GM13977 (cell line): ENCODE data around the gene ASTN1.

Source experiments
- DNase-seq: peaks from one replicate; pipeline ENCODE4 v3.0.0; 2012; ENCODE audit warnings: low spot score
- in situ Hi-C: fragments of 300-500 bp; cut with MboI; formaldehyde crosslinking; loops from one replicate; pipeline ENCODE4 v1.12.0; 2022; ENCODE audit warnings: low sequenced_read_pairs, low pct_unique_long_range_greater_than_20kb, mixed read lengths, inconsistent platforms; ENCODE audit not compliant: unreplicated experiment
- TF ChIP-seq, protein P1 (sequence below): IDR thresholded peaks from 2 replicates; pipeline ENCODE4 v1.5.1; 2012; ENCODE audit warnings: mild to moderate bottlenecking, control low read depth; ENCODE audit not compliant: insufficient read depth; ENCODE audit errors: extremely low read depth, missing control alignments

Gene ASTN1

DNA sequence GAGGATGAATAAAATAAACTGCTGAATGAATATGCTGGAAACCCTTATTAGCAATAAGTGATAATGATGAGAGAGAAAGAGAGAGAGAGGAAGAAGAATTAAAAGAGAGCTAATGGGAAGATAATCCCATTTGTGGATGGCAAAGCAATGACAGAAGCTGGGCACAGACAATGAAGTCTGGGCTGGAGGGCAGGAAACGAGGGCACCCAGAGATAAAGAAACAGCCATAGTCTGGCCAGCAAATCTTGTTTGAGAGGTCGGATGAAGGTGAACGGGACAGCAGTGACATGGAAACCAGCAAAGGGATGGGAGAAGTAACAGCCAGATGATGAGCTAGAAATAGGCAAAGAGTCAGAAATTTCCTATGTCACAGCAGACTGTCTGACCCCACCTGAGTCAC lies 155.9 kb downstream of the ASTN1 start:
- TF ChIP-seq, protein P1, sequence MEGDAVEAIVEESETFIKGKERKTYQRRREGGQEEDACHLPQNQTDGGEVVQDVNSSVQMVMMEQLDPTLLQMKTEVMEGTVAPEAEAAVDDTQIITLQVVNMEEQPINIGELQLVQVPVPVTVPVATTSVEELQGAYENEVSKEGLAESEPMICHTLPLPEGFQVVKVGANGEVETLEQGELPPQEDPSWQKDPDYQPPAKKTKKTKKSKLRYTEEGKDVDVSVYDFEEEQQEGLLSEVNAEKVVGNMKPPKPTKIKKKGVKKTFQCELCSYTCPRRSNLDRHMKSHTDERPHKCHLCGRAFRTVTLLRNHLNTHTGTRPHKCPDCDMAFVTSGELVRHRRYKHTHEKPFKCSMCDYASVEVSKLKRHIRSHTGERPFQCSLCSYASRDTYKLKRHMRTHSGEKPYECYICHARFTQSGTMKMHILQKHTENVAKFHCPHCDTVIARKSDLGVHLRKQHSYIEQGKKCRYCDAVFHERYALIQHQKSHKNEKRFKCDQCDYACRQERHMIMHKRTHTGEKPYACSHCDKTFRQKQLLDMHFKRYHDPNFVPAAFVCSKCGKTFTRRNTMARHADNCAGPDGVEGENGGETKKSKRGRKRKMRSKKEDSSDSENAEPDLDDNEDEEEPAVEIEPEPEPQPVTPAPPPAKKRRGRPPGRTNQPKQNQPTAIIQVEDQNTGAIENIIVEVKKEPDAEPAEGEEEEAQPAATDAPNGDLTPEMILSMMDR: no peak
- in situ Hi-C loops: no loop called here

GRCh38 chr1:177007437-177008161 lies 156.9 kb downstream of the ASTN1 start:
- no peak for DNase-seq
- TF ChIP-seq, protein P1: no peak
- in situ Hi-C loops: no loop called here

More for the DNA sequence above, 155.9 kb downstream of the ASTN1 start:
- DNase-seq: no peak

GRCh38 chr1:177002891-177003290 lies 161.6 kb downstream of the ASTN1 start:
- TF ChIP-seq, protein P1: no peak
- no peak for DNase-seq

GRCh38 chr1:177001556-177001955 lies 163.0 kb downstream of the ASTN1 start:
- DNase-seq: no peak
- in situ Hi-C loops: no loop called here

More at GRCh38 chr1:177002891-177003290, 161.6 kb downstream of the ASTN1 start:
- in situ Hi-C loops: no loop called here

DNA sequence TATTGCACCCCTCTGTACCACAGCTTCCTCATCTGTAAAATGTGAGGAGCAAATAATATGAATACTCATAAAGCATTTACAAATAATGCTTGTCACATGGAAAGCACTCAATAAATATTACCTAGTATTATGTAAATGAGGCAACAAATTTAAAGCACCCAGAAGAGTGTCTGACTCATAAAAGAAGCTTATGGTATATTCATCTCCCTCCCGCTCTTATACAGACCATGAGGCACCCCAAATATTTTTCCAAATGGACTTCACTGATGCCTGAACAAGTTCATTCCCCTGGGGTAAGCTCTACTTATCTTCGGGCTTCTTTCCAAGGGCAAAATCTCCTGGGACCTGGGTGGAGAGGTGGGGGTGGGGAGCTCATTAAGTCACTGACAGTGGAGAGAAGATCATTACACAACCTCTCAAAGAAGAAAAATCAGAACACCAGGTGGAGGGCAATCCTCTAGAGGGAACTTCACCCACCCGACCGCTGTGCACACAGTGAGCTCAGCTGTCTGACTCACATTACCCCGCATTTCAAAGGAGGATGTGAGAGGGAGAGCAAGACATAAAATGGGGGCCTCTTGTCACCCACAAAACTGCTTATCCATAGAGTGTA lies 166.2 kb downstream of the ASTN1 start:
- no peak for DNase-seq
- TF ChIP-seq, protein P1: no peak
- in situ Hi-C loops: no loop called here

More at GRCh38 chr1:177001556-177001955, 163.0 kb downstream of the ASTN1 start:
- TF ChIP-seq, protein P1: no peak

- in situ Hi-C loops: no loop called here
- DNase-seq: no peak
- TF ChIP-seq, protein P1: no peak
Measured at GRCh38 chr1:176996456-176997090, 167.9 kb downstream of the ASTN1 start.
